HS-5 (cell line): ENCODE results near the gene PIP5K1A.
"Not testable (repeated sequence)": the region's sequence is repeated elsewhere in the genome, so short reads cannot be mapped to it uniquely, and the experiment has no call there.

Source experiments
- DNase-seq: peaks from one replicate; pipeline ENCODE4 v3.0.0-alpha.2; 2012; ENCODE audit warnings: low read depth

PIP5K1A gene

GRCh38 chr1:151198254-151199127, at the start of gene PIP5K1A:
Gene PIP5K1A (plus strand): TSS chr1:151198552. CDS start chr1:151198997, 445 bp downstream.
- peak; percentile 90 for DNase-seq

- DNase-seq = no peak
Observed at GRCh38 chr1:151156515-151156819, 41.9 kb upstream of the PIP5K1A start, which contains the start of gene TNFAIP8L2. Gene TNFAIP8L2 (plus strand): TSS chr1:151156649. CDS start chr1:151158698, 2,049 bp downstream.

GRCh38 chr1:151157067-151157531, 41.3 kb upstream of the PIP5K1A start:
- DNase-seq = no peak

DNA sequence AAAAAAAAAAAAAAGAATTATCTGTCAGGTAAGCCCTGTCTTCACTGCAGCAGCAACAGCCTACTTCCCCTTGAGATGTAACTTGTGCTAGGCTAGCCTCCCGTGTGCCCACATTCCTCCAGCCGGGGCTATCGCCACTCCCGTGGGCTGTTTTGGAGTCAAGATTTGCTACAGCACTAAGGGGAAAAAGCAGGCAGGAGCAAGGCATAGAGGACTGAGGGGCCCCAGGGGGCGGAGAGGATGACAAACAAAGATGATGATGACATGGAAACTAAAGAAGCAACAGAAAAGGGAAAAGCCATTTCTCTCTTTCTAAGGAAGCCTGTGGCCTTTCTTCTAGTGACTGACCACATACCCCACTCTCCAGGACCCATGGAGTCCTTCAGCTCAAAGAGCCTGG, 40.0 kb upstream of the PIP5K1A start:
- DNase-seq = no peak

- no peak for DNase-seq
Observed at GRCh38 chr1:151158751-151159251, 39.6 kb upstream of the PIP5K1A start.

- no peak for DNase-seq
Observed at GRCh38 chr1:151159373-151159772, 39.0 kb upstream of the PIP5K1A start.

- DNase-seq = no peak
Observed at GRCh38 chr1:151164732-151165280, 33.5 kb upstream of the PIP5K1A start.

DNA sequence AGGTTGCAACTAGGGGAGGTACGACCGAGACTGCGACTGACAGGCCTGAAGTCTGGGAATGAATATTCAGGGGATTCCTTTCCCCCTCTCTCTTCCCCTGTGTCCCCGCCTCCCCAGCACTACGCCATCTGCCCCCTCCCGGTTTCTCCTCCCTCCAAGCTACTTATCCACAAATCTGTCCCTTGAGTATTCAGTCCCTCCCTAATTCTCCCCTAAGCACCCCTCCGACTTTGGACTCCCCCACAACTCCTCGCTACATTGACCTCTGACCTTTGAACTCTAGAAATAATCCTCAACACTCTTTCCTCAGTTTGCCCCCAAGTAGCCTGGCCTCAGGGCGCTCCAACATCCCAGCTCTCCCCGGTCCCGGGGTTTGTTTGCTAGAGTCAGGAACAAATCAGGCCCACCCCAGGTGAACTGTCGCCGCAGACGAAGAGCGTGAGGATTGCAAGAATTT, 33.0 kb upstream of the PIP5K1A start:
- DNase-seq = no peak

- DNase-seq = peak; percentile 97
Observed at GRCh38 chr1:151165738-151166504, 32.4 kb upstream of the PIP5K1A start, which contains the start of the genes LYSMD1 and SCNM1. Gene LYSMD1 (minus strand): TSS chr1:151165902. CDS start chr1:151165258, 644 bp downstream. Gene SCNM1 (plus strand): TSS chr1:151166144. CDS start chr1:151166153, 9 bp downstream.

GRCh38 chr1:151166505-151166956, 31.8 kb upstream of the PIP5K1A start:
- no peak for DNase-seq

DNA sequence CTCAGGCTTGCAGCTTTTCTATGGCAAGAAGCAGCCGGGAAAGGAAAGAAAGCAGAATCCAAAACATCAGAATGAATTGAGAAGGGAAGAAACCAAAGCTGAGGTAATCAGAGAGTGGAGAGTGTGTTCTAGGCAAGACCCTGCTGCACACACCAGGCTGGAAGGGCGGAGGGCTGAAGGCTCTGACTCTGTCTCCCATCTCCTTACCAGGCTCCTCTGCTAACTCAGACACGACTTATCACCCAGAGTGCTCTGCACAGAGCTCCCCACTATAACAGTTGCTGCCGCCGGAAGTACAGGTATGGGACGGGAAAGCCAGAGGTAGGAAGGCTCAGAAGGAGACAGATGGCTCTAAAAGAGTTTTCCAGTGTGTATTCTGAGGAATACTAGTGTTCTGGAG, 31.2 kb upstream of the PIP5K1A start:
- no peak for DNase-seq

- no peak for DNase-seq
Observed at GRCh38 chr1:151171190-151171589, 27.2 kb upstream of the PIP5K1A start.

GRCh38 chr1:151175041-151175741, 23.2 kb upstream of the PIP5K1A start:
- no peak for DNase-seq

GRCh38 chr1:151175863-151176262, 22.5 kb upstream of the PIP5K1A start, which contains the start of gene TMOD4:
Gene TMOD4 (minus strand): TSS chr1:151175981. CDS start chr1:151174875, 1,106 bp downstream.
- DNase-seq = no peak

- no peak for DNase-seq
Observed at GRCh38 chr1:151176514-151177045, 21.8 kb upstream of the PIP5K1A start.

GRCh38 chr1:151184211-151184610, 14.1 kb upstream of the PIP5K1A start:
- DNase-seq = no peak

DNA sequence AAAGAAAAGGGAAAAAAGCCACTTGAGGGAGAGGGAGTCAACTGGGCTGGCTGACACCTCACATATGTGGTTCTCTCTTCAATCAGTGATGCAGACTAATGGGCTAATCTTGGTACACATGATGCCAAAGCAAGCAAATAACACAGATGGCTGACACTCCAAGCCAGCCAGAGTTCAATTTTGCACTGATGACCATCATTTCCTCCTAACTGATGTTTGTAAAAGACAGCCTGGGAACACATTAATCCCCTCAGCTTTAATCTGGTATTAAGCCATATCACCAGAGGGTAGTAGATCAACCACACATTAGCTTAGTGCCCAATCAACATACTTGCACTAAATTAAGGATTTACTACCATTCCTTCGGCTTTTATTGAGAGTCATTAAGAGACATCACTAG, 11.1 kb upstream of the PIP5K1A start:
- DNase-seq = no peak

DNA sequence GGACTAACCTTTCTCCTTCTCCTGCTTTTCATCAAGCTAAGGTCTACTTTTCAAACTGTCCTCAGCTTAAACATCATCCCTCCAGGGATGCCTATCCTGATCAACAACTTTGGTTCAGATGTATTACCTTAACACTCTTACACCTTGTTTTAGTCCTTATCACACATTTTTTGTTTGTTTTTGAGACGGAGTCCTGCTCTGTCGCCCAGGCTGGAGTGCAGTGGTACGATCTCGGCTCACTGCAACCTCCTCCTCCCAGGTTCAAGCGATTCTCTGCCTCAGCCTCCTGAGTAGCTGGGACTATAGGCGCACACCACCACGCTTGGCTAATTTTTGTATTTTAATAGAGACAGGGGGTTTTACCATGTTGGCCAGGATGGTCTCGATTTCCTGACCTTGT, 9.7 kb upstream of the PIP5K1A start:
- DNase-seq = not testable (repeated sequence)

DNA sequence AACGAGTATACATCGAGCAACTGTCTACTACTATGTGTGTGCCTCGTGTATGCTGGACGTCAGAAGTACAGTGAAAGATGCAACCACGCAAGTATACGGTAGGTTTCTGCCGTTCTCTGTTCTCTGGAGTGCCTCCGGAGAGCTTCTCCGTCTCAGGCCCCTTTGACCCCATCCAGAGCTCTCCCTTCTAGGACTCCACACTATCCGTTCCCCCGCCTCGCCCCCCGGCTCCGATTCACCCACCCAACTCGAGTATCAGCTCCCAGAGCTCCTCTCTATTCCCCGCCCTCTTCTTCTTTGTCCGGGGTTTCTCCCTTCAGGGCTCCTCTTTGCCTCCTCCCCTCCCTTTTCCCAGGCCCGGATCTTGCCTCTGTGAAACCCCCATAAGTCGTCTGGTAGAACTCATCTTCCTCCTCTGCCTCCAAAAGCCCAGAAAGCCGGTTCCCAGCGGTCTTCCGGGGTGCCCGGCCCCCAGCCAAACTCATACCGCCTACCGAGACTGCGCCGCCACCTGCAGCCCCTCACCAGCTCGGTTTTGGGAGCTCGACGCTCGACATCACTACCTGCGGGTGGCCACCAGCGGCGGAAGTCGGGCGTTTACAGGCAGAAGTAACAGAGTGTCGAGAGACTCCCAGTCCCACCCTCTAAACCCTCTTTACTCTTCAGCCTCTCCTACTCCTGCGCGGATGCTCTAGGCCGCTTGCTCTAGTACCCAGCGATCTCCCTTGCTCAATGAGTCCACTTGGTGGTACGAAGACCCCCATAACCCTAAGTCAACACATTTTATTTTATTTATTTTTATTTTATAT, 8.5 kb upstream of the PIP5K1A start, which contains the start of gene VPS72:
Gene VPS72 (minus strand): TSS at position 561 of the 809 bp plus-strand sequence. CDS start 76 bp downstream, at position 485.
- DNase-seq = no peak

DNA sequence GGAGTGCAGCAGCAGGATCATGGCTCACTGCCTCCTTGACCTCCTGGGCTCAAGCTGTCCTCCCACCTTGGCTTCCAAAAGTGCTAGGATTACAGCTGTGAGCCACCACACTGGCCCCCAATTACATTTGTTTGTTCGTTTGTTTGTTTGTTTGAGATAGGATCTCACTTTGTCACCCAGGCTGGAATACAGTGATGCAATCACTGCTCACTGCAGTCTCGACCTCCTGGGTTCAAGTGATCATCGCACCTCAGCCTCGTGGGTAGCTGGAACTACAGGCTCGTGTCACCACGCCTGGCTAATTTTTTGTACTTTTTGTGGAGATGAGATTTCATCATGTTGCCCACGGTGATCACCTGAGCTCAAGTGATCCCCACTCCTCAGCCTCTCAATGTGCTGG, 6.3 kb upstream of the PIP5K1A start:
- no peak for DNase-seq
